HL-60/S4 treated with phorbol 12-myristate 13-acetate at 8.2 ng/mL for 4 days and 3 days (cell line): ENCODE results near the gene MYOCD.
"Not testable (repeated sequence)": the region's sequence is repeated elsewhere in the genome, so short reads cannot be mapped to it uniquely, and the experiment has no call there.

Experiments
- in situ Hi-C: fragments of 300-500 bp; cut with MboI; formaldehyde crosslinking; loops from 2 replicates; pipeline ENCODE4 v1.15.0; 2022; ENCODE audit warnings: low sequenced_read_pairs

Gene MYOCD, protein sequence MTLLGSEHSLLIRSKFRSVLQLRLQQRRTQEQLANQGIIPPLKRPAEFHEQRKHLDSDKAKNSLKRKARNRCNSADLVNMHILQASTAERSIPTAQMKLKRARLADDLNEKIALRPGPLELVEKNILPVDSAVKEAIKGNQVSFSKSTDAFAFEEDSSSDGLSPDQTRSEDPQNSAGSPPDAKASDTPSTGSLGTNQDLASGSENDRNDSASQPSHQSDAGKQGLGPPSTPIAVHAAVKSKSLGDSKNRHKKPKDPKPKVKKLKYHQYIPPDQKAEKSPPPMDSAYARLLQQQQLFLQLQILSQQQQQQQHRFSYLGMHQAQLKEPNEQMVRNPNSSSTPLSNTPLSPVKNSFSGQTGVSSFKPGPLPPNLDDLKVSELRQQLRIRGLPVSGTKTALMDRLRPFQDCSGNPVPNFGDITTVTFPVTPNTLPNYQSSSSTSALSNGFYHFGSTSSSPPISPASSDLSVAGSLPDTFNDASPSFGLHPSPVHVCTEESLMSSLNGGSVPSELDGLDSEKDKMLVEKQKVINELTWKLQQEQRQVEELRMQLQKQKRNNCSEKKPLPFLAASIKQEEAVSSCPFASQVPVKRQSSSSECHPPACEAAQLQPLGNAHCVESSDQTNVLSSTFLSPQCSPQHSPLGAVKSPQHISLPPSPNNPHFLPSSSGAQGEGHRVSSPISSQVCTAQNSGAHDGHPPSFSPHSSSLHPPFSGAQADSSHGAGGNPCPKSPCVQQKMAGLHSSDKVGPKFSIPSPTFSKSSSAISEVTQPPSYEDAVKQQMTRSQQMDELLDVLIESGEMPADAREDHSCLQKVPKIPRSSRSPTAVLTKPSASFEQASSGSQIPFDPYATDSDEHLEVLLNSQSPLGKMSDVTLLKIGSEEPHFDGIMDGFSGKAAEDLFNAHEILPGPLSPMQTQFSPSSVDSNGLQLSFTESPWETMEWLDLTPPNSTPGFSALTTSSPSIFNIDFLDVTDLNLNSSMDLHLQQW

DNA sequence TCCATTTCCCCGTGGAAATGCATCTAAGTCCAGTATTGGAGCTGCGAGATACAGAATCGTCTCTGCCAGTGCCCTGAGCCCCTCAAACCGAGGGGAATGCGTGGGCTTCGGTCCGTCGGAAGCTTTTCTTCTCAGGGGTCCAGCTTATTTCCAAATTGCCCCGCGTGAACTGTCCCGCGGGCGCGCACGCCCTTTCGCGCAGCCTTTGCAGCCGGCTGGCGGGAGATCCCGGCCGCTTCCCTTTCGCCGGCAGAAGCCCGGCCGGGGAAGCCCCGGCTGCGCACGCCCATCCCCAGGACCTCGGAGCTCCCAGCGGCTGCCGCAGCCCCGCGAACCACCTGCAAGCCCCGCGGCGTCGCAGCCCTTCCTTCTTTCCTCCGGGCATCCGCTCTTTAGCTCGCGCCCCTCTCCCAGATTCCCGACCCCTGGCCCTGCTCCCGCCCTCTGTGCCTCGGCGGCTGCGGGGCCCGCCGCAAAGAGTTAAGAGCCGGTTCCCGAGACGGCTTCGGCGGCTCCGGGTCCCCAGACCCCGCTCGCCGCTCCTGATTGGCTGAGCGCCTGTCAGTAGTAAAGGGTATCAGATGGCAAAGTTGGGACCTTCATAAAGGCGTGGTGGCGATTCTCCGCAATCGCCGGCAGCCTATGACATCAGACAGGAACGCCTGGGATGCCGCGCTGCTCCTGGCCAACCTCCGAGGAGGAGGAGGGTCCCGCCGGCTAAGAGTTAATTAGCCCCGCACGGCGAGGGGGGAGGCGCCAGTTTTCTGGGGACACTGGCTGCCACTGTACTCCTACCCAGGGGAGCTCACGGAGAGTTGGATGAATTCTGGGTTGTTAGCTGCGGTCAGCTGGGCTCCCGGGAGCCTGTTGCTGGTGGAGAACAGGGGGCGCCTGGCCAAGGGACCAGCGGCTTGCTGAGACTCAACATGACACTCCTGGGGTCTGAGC, at the start of gene MYOCD:
MYOCD (plus strand) TSS at position 628 of the 948 bp plus-strand sequence; CDS start at position 927, 299 bp downstream.
- in situ Hi-C loops: no loop called here

DNA sequence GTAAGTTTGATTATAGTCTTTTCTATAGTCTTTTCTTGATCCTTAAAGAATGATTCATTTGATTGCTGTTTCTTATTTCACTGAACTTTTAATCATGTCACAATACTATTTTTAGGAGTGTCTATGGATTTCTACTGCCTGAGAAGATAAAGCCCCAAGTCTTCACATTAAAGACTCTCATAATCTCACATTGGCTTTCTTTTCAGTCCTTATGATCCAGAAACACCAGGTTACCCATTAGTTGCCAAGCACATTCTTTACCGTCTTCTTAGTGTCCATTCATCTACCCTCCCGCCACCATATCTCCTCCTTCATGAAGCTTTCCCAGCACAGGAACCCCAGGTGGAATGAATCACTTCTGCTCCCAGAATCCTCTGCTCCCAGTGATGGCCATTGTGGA, 49.5 kb upstream of the MYOCD start:
- in situ Hi-C loops: no loop called here

DNA sequence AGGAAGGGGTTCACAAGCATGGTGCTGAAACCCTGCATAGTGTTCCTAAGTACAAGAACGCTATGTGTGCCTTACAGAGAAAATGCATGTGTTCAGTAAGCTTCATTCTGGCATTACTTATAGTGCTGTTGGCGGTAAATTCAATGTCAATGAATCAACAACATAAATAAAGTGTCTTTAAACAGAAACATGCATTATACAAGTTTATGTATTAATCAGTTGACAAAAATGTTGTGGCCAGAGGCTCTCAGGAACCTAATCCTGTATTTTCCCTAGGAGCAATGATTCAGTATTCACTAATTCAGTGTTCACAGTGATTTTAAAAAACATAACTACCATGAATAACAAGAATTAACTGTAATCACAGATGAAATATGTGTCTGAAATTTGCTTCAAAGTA, 47.1 kb upstream of the MYOCD start:
- in situ Hi-C loops: no loop called here

DNA sequence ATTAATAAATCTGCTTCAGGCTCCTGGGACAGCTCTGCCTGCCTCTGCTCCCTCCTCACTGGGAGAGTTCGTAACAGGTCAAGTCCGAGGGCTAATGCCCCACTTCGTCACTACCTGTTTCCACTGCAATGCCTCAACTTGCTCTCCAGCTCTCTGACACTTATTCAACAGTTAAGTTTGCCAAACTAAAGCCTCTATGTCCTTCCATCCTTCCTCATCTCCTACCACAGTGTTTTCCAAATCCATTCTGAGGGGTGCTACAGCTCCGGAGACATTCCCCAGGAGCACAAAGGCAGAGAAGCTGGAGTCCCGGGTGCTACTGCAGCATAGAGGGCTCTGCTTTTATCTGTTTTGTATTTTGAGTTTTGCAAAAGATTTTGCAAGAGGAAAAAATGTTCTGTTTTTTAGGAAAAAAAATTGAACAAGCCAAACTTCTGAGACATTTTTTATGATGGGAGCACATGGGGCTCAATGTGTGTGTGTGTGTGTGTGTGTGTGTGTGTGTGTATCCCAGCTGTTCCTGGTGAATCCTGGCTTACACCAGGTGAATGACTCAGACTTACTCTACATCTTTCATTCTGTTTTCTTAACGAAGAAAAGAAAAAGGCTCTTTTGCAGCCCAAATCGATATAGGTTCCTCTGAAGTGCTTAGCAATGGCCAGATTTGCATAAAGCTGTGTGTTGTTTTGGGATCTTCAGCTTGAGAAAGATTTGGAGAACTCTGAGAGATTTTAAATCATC, 46.1 kb upstream of the MYOCD start:
- in situ Hi-C loops: no loop called here

DNA sequence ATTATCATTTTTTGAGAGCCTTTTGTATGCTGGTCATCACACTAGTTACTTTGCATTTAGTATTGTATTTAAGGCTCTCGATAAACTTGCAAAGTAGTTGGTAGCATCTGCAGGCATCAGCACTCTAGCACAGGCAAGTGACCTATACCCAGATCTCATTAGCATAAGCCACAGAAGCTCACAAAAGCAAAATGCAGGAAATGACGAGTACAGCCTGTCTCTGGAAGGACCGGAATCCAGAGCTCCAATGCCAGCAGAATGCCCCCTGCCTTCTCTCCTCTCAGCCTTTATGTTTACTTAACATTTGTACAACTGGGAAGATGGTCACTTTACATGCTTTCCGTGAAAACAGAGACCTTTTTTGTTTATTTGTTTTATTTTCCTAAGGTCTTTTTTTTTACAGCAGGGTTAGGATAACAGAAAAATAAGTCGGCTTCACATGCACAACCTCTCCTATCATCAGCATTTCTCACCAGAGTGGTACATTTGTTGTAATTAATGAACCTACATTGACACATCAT, 45.4 kb upstream of the MYOCD start:
- in situ Hi-C loops: no loop called here

DNA sequence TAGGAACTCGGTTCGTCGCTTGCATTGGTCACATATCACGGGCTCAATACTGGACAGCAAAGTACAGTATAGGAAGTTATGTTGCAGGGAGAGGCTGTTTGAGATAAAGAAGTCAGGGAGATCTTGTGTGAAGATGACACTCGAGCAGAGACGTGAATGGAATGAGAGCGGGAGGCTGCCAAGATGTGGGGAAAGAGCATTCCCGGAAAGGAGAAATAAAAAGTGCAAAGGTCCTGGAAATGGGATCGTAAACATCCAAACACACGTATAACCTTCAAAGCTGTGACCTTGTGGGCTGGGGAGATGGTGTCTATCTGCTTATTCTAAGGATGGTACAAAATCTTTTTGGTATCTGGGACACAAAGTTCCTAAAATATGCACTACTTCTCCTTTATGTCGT, 43.0 kb upstream of the MYOCD start:
- in situ Hi-C loops: no loop called here

DNA sequence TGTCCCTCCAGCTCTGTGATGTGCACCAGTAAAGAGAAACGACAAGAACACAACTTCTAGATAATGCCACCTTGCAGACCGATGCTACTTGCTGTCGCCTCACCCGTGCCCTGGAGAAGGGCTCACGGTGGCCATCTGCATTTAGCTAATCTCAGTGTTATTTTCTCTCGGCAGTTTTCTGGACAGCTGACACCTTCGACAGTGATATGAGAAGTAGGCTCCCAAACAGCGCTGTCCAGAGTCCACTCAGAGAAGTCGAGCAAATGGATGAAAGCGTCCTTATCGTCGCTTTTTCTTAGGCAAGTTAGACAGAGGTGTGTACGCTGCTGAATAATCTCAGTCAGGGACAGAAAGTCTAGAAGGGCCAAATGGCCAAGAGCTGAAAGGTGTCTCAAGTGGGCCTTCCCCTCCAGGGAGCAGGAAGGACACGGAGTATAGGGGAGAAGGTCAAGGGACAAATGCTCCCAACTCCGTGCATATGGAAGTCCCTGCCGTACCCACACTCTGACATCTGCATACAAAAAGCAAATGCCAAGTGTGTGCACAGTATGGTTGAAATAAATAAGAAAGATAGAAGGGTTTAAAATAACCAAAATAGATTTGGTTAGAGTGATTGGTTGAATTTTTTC, 42.4 kb upstream of the MYOCD start:
- in situ Hi-C loops: no loop called here

DNA sequence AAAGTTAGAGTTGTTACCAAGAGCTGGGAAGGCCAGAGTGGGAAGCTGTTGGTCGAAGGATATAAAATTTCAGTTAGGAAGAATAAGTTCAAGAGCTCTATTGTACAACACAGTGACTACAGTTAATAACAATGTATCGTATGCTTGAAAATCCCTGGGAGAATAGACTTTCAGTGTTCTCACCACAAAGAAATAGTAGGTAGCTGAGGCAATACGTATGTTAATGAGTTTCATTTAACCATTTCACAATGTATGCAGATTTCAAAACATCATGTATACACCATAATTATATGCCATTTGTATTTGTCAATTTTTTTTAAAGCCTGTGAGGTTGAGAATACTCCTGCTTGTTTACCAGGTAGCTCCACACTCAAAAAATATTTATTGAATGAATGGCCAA, 41.5 kb upstream of the MYOCD start:
- in situ Hi-C loops: no loop called here

DNA sequence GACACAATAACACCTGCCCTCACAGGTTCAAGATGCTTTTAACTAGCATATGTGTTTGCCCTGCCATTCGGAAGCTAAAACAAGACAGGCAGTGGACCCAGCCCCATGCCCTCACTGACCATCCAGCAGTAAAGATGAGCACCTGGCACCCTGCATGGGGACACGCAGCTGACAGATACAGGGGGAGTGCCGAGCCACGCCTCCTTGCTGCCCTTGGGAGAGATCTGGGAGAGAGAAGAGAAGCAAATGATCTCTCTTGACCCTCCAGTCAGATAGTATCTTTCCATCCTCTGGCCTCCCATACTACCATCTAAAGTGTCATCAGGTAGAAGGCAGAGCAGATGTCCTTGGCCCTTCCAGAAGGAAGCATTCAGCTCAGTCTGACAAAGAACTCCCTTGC, 40.6 kb upstream of the MYOCD start:
- in situ Hi-C loops: no loop called here

DNA sequence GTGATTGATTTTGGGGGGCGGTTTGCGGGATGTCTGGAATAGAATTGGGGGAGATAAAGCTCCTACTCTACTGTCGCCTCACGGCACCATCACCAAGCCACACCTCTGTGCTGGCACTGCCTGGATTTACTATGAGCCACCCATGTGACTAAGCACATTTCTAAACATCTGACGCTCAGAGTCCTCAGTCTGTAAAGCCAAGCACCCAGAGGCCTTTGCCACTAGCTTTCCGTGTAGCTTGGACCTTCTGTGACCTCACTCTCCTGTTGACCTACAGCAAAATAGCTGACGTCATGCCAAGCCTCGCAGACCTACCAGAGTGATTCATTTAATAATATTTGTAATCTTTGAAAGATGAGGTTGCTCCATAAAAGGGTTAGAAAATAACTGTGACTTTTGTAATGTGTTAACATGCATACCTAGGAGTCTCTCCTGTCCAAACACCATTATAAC, 38.5 kb upstream of the MYOCD start:
- in situ Hi-C loops: no loop called here

DNA sequence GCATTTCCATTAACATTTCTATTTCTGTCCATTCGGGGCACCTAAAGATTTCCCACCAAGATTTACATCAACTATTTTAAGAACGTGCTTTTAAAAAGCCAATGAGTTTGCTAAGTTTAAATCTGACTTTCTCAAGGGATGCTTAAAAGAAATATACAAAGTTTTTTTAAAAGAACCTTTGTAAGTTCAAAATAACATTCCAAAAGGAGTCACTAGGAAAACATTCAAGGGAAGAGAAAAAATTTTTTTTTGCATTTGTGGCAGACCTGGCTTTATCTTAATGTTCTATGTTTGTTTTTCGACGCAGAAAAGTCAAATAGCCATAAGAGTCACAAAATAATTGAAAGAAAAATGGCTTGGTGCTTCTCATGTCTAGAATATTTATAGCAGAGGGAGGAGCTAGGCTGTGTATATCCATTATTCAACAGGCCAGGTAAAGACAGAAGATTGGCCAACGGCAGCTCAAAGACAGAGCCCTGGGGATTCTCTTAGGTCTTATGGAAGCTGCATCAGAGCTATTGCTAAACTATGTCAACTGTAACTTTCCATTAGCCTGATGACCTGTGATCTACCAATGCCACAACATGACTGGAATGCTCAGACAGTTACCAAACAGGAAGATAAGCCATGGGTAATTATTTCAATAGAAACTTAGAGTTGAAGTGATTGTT, 37.8 kb upstream of the MYOCD start:
- in situ Hi-C loops: no loop called here

DNA sequence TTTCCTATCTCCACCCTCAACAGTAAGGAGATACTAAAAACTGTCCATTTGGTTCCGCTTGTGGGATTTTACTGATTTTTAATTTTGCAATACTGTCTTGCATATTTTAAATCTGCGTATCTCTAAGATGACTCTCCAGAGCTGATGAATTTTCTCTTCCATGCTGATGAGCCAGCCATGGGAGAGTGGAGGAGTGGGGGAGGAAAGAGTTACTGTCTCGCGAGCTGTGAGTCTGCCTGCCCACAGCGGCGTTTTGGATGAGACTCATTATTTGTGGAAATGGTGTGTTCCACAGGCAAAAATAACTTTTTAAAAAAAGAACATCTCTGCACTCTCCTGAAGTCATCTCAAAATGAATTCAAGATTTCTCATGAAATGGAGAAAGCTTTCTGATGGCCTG, 34.6 kb upstream of the MYOCD start:
- in situ Hi-C loops: no loop called here

DNA sequence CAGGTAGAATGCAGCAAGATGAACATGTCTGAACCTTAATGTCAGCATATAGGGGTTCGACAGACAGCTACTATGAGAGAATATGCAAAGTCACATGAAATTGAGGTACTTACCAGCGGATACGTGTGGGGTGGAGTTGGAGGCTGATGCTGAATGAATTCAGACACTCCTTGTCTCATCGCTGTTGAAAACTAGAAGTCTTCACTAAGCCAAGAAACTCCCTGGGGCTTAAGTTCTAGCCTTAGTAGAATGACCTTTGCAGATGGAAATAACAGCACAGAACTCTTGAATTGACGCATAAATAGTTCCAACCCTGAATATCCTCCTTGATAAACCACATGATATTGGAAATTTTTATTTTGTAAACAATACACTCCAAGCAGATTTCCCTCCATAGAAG, 32.9 kb upstream of the MYOCD start:
- in situ Hi-C loops: no loop called here

DNA sequence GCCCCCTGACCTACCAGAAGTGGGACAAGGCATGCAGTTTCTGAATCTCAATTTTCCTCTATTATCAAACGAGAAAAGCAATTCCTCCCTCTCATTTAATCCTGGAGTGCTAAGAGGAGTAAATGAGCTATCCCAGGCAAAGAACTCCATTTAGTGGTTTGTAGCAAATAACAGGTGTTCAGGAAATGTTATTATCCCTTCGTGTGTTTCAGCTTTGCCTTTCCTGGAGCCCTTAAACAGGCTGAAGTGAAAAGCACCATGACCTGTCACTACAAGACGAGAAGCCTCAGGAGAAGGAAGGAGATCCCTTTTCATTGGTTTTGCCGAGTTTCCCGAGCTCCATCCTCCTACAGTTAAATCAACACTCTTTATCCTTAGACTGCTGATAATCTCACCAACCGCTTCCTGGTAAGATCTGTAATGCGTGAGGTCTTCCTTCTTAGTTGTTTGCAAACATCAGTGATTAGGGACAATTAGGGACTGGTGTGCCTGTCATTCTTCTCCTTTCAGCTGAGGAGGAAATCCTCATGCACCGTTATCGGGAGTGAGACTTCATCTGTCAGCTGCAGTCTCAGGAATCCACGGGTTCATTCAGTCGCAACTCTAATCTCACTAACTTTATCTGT, 30.8 kb upstream of the MYOCD start:
- in situ Hi-C loops: no loop called here

DNA sequence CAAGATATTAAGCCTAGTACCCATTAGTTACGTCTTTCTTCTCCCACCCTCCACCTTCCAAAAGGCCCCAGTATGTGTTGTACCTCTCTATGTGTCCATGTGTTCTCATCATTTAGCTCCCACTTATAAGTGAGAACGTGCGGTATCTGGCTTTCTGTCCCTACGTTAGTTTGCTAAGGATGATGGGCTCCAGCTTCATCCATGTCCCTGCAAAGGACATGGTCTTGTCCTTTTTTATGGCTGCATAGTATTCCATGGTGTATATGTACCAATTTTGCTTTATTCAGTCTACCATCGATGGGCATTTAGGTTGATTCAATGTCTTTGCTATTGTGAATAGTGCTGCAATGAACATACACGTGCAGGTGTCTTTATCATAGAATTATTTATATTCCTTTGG, 29.7 kb upstream of the MYOCD start:
- in situ Hi-C loops: not testable (repeated sequence)

DNA sequence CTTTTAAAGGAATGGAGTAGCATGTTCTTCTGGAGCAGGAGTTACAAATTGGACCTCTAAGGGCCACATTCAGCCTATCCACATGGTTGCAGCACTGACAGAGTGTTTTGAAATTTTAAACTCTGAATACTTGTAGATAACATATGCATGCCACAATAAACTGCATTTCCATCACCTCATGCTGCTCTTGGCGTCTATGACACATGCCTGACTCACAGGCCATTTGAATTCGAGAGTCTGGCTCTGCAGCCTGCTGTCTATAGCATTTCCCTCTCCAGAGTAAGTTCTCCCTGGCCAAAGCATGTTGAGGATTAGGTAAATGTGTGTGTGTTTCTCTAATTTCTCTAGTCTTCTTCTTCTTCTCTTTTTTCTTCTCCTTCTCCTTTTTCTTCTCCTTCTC, 28.7 kb upstream of the MYOCD start:
- in situ Hi-C loops: no loop called here

DNA sequence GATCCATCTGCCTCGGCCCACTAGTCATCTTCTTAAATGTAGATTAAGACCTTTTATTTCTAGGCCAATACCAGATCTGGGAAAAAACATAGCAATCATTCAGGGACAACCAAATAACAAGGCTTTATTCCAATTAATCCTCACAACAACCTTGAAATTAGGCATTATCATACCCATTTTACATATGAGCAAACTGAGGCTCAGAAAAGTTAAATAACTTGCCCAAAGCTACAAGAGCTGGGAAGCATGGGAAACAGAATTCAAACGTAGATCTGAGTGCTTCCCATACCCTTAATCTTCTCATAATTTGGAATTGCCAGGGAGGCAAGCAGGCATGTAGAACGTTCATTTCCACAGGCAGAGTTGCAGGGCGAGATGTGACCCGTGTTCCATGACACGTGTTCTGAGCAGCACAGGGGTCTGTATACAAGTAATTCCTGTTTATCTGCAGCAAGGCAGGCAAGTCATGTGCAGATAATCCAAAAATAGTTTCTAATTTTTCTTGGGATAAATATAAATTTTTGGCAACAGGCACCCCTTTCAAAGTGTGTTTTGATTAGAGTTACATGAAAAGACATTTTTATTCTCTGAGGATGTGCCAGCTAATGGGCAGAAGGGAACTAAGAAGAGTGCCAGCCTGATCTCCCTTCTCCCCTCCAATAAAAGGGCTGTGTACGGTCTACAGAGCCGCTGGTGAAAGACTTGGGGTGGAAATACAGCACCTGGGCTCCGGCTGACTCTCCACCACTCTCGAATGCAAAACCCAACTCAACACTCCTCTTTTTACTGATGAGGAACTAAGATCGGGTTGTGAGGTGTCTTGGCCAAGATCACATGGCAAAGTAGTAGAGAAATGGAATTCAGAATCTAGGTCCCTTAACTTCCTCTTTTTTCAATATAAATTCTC, 27.7 kb upstream of the MYOCD start:
- in situ Hi-C loops: no loop called here
